Measurements from ENCODE around the gene MYH4.

The MYH4 gene

DNA sequence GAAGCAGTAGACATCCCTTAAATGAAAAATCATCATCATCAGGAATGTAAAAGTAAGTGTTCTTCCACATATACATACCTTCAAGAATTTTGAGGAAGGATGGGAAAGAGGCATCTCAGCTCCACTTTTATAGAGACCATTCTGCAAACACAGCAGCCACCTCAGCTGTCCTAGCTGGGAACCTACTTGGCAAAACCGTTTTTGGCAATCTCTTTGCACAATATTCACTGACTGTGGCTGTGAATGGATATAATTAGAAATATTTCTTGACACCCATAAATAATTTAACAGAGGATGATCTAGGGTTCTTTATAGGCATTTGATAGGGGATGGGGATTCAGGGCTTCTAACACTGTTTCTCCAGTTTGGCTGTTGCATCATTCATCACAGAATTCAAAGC is at the start of gene MYH4:
Gene MYH4, minus strand, starts transcription at position 101 of the 400 bp plus-strand sequence. CDS start 2,814 bp downstream, outside the sequence.
- no peak within 1 kb of the TSS for H3K4me3 Mint-ChIP-seq
- H3K27me3 Mint-ChIP-seq, result no peaks in the 10 kb centered on the region
- H3K9me3 Mint-ChIP-seq, result peaks cover 3% of the 10 kb centered on the region
- H3K36me3 Mint-ChIP-seq (ENCODE audit: low read depth), result no peaks in the 10 kb centered on the region
- no peaks in the 10 kb centered on the region for H3K4me1 Mint-ChIP-seq
- H3K27ac Mint-ChIP-seq, result no peak within 1 kb of the TSS
- ATAC-seq (no peak), DNase-seq (no peak)

DNA sequence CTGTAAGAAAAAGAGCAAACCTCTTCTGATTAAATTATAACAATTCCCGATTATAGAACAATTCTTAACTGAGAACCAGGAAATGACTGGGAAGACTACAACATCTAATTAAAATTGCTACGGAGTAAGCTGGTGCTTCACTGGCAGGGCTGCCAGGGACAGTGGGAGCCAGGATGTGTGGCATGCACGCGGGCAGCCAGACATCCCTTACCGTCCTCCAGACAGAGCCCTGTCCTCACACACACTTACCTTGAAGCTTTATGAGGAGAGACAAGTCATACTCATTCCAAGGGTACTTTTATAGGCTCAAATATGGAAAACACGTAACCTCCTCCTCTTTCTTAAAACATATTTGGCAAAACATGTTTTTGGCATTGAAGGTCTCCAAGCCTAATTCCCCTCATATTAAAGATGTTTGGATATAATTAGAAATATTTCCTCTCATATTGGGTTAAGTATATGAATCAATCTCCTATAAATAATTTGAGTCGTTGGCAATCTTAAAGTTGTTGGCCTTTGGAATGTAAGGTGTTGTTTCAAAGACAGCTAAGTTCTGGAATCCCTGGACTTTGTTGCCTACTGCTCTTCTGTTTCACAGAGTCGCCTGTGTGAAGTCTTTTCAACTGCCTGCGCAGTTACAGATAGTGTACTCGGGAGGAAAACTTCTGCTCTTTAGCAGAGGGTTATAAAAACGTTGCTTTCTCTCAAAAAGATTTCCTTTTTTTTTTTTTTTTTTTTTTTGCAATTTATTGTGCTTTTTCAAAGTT is 49.1 kb upstream of the MYH4 start, which contains the start of gene MYH1:
Gene MYH1, minus strand, starts transcription at position 272 of the 767 bp plus-strand sequence. CDS start 1,900 bp downstream, outside the sequence.
- H3K27ac Mint-ChIP-seq, result no peak within 1 kb of the TSS
- H3K4me3 Mint-ChIP-seq, result no peak within 1 kb of the TSS
- H3K36me3 Mint-ChIP-seq (ENCODE audit: low read depth), result no peaks in the 10 kb centered on the region
- H3K27me3 Mint-ChIP-seq, result peaks cover 4% of the 10 kb centered on the region
- H3K4me1 Mint-ChIP-seq, result no peaks in the 10 kb centered on the region
- no peak for DNase-seq
- H3K9me3 Mint-ChIP-seq, result peaks cover 5% of the 10 kb centered on the region
- no peak for ATAC-seq

DNA sequence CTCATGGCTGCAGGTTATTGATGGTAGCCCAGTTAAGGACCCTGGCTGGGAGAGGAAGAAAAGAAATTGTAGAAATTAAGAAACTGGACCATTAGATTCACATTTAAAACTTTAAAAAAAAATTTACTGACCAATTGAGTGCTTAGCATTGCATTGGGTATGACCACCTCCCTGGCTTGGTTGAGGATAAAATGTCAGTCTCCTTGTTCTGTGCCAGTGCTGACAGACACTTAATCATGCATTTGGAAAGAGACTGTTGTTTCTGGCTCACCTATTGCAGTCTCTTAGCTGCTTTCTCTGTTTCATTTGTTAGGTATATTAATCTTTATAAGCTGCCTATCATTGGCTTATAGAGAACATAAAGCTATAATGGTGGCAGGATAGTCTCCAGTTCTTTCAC is 47.3 kb upstream of the MYH4 start:
- no peaks in the 10 kb centered on the region for H3K4me1 Mint-ChIP-seq

DNA sequence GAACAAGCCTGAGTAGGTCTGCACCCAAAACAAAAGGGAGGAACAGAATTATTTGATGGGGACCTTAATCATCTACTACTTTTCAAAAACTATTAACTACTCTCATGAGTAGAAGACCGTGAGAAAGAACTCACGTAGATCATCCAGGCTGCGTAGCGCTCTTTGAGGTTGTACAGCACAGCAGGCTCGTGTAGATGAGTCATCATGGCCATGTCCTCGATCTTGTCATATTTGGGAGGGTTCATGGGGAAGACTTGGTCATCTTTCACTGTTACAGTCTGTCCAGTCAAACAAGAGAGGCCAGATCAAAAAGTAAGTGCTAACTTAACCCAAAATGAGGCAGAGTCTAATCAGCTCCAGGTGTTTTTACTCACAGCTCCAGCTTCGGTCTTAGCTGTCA is 46.7 kb upstream of the MYH4 start:
- no peak overlapping the region for H3K4me3 Mint-ChIP-seq
- no peaks in the 10 kb centered on the region for H3K4me1 Mint-ChIP-seq
- H3K27me3 Mint-ChIP-seq, result peaks cover 4% of the 10 kb centered on the region
- DNase-seq (no peak), ATAC-seq (no peak)
- no peak overlapping the region for H3K27ac Mint-ChIP-seq
- H3K36me3 Mint-ChIP-seq (ENCODE audit: low read depth), result no peaks in the 10 kb centered on the region
- H3K9me3 Mint-ChIP-seq, result no peaks in the 10 kb centered on the region

More for the DNA sequence above, 47.3 kb upstream of the MYH4 start:
- ATAC-seq (no peak), DNase-seq (no peak)
- Mint-ChIP-seq H3K9me3 (no peaks in the 10 kb centered on the region), H3K27me3 (peaks cover 4% of the 10 kb centered on the region), H3K4me3 (no peak overlapping the region), H3K27ac (no peak overlapping the region), H3K36me3 (ENCODE audit: low read depth) (no peaks in the 10 kb centered on the region)

DNA sequence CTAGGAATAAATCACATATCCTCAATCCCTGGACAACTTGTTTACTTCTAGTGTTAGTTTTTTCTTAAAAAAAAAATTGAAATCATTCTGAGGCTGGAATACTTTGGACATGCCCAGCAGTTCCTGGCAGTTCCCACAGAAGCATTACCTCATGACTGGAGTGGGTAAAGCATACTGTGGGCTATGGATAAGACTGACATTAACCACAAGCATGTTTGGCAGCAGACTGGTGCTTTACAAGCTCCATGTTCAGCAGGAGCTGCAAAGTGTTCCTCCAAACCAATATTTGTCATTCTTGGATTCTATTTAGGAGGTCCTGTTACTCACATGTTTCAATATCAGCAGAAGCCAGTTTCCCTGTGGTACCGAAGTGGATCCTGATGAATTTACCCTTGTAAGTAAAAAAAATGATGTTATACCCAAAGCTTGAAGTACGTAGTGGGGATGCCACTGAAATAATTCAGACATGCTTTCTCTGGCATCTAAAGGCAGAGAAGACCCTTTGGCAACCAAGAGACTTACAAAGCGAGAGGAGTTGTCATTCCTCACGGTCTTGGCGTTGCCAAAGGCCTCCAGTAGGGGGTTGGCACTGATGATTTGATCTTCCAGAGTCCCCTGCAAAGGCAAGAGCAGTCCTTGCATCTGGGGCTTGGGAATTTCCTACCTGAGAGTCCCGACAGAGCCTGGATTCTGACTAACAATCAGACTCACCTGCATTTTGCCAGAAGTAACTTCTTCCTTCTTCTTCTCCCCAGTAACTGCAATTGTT is 44.1 kb upstream of the MYH4 start:
- H3K9me3 Mint-ChIP-seq, result no peaks in the 10 kb centered on the region
- DNase-seq (no peak), ATAC-seq (no peak)
- H3K4me3 Mint-ChIP-seq, result no peak overlapping the region
- H3K4me1 Mint-ChIP-seq, result no peaks in the 10 kb centered on the region
- no peaks in the 10 kb centered on the region for H3K27me3 Mint-ChIP-seq
- H3K27ac Mint-ChIP-seq, result no peak overlapping the region
- no peaks in the 10 kb centered on the region for H3K36me3 Mint-ChIP-seq (ENCODE audit: low read depth)

DNA sequence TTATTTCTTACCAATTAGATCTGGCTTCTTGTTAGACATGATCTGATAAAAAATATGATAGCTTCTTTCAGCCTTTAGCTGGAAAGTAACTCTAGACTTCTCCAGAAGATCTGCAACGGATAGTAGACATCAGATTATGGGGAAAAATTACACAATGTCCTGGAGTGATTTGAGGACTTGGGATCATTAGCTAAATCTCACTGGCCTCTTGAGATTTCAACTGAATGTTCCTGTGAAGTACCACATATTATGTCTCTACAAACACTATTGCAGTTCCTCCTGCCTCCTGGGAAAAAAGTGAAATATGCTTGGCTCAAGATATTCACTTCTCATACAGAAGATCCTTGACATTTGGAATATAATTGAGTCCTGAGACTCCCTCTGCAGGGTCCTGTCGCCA is 43.5 kb upstream of the MYH4 start:
- H3K36me3 Mint-ChIP-seq (ENCODE audit: low read depth), result no peaks in the 10 kb centered on the region
- H3K27me3 Mint-ChIP-seq, result no peaks in the 10 kb centered on the region
- no peak overlapping the region for H3K4me3 Mint-ChIP-seq
- no peaks in the 10 kb centered on the region for H3K4me1 Mint-ChIP-seq
- no peaks in the 10 kb centered on the region for H3K9me3 Mint-ChIP-seq
- DNase-seq (no peak), ATAC-seq (no peak)
- no peak overlapping the region for H3K27ac Mint-ChIP-seq

DNA sequence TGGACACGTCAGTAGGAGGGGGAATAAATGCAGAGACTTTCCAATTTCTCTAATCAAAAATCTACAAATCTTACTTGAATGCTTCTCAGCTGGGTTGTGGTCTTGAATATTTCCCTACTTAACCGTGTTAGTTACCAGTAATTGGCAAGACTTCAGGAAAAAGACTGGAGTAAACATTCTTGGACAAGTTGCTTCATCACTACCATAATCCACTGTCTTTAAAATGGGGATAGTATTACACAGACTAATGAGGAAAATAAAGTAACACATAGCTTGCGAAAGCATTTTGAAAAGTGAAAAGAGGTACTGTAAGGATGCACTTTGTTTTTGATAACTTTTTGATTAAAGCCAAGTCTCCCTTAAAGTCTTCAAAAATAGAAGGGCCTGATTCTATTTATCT is 30.6 kb upstream of the MYH4 start:
- H3K27me3 Mint-ChIP-seq, result no peaks in the 10 kb centered on the region
- H3K27ac Mint-ChIP-seq, result no peak overlapping the region
- no peaks in the 10 kb centered on the region for H3K9me3 Mint-ChIP-seq
- ATAC-seq (no peak), DNase-seq (no peak)
- no peaks in the 10 kb centered on the region for H3K36me3 Mint-ChIP-seq (ENCODE audit: low read depth)
- H3K4me1 Mint-ChIP-seq, result no peaks in the 10 kb centered on the region
- no peak overlapping the region for H3K4me3 Mint-ChIP-seq

DNA sequence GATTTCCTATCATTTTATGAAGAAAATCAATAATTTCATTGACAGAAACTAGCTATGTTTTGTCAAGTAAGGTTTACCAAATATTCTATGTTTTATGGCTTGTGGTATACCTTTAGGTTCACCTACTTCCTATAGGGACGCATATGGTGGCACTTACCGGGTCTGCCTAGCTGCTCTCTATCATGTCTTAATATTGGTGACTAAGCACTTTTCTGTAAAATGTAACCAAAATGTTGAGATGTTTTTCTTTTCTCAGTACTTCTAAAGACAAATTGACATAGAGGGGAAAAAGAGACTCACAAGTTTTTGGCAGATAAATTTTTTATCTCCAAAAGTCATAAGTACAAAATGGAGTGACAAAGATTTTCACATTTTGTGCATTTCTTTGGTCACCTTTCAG is 22.6 kb upstream of the MYH4 start:
- no peak for DNase-seq
- no peak for ATAC-seq
- no peak overlapping the region for H3K27ac Mint-ChIP-seq
- peaks cover 37% of the 10 kb centered on the region for H3K9me3 Mint-ChIP-seq
- no peak overlapping the region for H3K4me3 Mint-ChIP-seq
- H3K27me3 Mint-ChIP-seq, result peaks cover 2% of the 10 kb centered on the region
- H3K4me1 Mint-ChIP-seq, result no peaks in the 10 kb centered on the region
- no peaks in the 10 kb centered on the region for H3K36me3 Mint-ChIP-seq (ENCODE audit: low read depth)

DNA sequence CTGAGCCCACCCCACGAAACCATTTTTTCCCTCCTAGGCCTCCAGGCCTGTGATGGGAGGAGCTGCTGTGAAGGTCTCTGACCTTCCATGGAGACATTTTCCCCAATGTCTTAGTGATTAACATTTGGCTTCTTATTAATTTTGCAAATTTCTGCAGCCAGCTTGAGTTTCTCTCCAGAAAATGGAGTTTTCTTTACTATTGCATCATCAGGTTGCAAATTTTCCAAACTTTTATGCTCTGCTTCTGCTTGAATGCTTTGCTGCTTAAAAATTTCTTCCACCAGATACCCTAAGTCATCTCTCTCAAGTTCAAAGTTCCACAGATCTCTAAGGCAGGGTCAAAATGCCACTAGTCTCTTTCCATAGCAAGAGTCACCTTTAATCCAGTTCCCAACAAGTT is 12.9 kb upstream of the MYH4 start:
- Mint-ChIP-seq H3K27me3 (peaks cover 5% of the 10 kb centered on the region), H3K4me3 (no peak overlapping the region), H3K27ac (no peak overlapping the region), H3K9me3 (peaks cover 34% of the 10 kb centered on the region), H3K4me1 (no peaks in the 10 kb centered on the region), H3K36me3 (ENCODE audit: low read depth) (no peaks in the 10 kb centered on the region)
- ATAC-seq (no peak), DNase-seq (no peak)

DNA sequence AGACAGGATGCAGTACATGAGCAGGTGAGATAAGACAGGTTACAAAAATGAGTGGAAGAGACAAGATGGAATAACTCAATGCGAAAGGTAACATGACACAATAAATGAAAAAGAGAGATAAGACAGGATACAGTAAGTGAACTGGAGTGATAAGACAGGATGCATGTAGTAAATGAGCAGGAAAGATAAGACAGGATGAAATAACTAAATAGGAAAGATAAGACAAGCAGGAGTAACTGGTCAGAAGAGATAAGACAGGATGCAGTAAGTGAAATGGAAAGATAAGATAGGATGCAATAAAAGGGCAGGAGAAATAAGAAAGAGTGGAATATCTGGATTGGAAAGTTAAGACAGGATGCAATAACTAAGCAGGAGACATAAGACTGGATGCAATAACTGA is 8.3 kb upstream of the MYH4 start:
- Mint-ChIP-seq H3K27ac (no peak overlapping the region), H3K36me3 (ENCODE audit: low read depth) (no peaks in the 10 kb centered on the region), H3K4me1 (no peaks in the 10 kb centered on the region), H3K27me3 (peaks cover 5% of the 10 kb centered on the region), H3K9me3 (peaks cover 4% of the 10 kb centered on the region), H3K4me3 (no peak overlapping the region)
- ATAC-seq (no peak), DNase-seq (no peak)

DNA sequence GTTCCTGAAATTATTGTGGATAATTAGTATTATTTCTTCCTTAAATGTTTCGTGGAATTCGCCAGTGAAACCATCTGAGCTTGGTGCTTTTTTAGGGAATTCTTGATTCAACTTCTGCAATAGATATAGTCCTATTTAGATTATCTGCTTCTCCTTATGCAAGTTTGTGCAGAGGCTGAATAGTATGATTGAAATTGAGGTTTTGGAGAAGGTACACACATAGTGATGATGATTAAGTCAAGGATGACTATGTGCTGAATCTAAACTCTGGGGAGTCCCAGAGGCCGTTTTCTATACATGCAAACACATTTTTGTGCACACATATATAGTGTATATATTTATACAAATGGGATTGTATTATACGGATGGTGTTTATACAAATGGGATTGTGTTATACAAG is 5.2 kb upstream of the MYH4 start:
- no peak for ATAC-seq
- Mint-ChIP-seq H3K36me3 (ENCODE audit: low read depth) (no peaks in the 10 kb centered on the region), H3K4me3 (no peak overlapping the region), H3K4me1 (no peaks in the 10 kb centered on the region), H3K27ac (no peak overlapping the region), H3K9me3 (no peaks in the 10 kb centered on the region), H3K27me3 (no peaks in the 10 kb centered on the region)
- DNase-seq, result no peak

DNA sequence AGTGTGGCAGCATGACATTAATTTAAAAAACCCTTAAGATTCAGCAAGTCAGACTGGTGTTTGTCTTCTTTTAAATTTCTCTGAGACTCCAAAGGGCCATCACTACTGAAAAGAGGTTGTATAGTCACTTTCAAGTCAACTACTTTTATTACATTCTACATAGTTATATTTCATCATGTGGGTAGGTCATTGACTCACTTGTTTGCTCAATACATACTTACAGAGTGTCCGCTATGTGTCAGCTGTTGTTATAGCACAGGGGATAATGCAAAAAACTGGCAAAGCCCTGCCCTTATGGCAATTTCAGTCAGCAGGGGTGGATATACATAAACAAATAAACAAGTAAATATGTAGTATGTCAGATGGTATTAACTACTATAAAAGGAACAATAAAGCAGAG is 2.5 kb upstream of the MYH4 start:
- no peaks in the 10 kb centered on the region for H3K9me3 Mint-ChIP-seq
- DNase-seq (no peak), ATAC-seq (no peak)
- no peaks in the 10 kb centered on the region for H3K27me3 Mint-ChIP-seq
- no peaks in the 10 kb centered on the region for H3K4me1 Mint-ChIP-seq
- no peak overlapping the region for H3K4me3 Mint-ChIP-seq
- H3K36me3 Mint-ChIP-seq (ENCODE audit: low read depth), result no peaks in the 10 kb centered on the region
- no peak overlapping the region for H3K27ac Mint-ChIP-seq

DNA sequence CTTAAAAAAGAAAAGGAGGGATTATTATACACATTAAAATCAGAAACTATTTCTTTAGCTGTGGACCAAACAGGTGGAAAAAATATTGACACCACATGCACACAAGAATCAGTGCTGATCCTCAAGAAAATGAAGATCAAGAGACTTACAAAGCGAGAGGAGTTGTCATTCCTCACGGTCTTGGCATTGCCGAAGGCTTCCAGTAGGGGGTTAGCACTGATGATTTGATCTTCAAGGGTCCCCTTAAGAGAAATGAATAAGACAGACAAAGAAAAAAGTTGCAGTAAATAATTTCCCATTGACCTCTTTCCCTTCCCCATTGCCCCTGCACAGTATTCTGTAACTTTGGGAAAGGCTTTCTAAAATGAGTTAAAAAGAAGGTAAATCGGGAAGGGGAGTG is 6.0 kb downstream of the MYH4 start:
- ATAC-seq, result no peak
- H3K4me3 Mint-ChIP-seq, result no peak overlapping the region
- DNase-seq, result no peak
- H3K4me1 Mint-ChIP-seq, result no peaks in the 10 kb centered on the region
- no peaks in the 10 kb centered on the region for H3K36me3 Mint-ChIP-seq (ENCODE audit: low read depth)
- H3K27me3 Mint-ChIP-seq, result peaks cover 2% of the 10 kb centered on the region
- peaks cover 10% of the 10 kb centered on the region for H3K9me3 Mint-ChIP-seq
- H3K27ac Mint-ChIP-seq, result no peak overlapping the region

DNA sequence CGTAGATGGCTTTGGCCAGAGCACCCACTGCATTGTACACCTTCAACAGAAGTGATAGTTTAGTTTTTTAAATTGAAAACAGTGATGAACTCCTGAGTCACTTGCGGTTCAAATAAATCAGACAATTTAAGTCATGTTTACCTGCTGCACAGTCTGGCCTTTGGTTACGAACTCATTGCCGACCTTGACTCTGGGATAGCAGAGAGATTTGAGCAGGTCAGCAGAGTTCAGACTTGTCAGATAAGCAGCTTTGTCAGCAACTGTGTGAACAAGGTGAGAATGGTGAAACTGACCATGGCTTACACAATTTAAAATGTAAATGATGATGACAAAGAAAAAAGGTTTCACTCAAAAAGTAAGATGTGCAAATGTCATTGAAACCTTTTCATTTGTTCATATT is 9.3 kb downstream of the MYH4 start:
- H3K36me3 Mint-ChIP-seq (ENCODE audit: low read depth), result no peaks in the 10 kb centered on the region
- DNase-seq (no peak), ATAC-seq (no peak)
- no peaks in the 10 kb centered on the region for H3K4me1 Mint-ChIP-seq
- H3K27me3 Mint-ChIP-seq, result peaks cover 8% of the 10 kb centered on the region
- H3K27ac Mint-ChIP-seq, result no peak overlapping the region
- H3K9me3 Mint-ChIP-seq, result peaks cover 10% of the 10 kb centered on the region
- no peak overlapping the region for H3K4me3 Mint-ChIP-seq

DNA sequence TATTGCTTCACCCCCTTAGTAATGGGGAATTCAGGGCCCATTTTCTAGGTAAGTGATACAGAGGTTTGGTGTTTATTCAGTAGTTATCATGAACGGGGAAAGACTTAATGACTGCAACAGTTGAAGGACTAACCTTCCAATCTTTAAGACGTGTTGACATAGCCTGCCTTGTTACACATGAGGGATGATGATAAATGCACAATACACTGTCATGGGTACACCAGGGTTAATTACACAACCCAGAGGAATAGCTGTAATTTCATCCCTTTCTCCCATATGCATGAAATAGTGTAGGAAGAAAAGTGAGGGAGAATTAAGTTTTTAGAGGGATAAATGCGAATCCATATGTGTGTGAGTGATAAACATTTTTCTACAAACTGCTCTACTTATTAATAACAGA is 10.7 kb downstream of the MYH4 start:
- no peak for ATAC-seq
- no peak overlapping the region for H3K4me3 Mint-ChIP-seq
- no peak overlapping the region for H3K27ac Mint-ChIP-seq
- no peaks in the 10 kb centered on the region for H3K4me1 Mint-ChIP-seq
- H3K36me3 Mint-ChIP-seq (ENCODE audit: low read depth), result no peaks in the 10 kb centered on the region
- no peak for DNase-seq
- no peaks in the 10 kb centered on the region for H3K9me3 Mint-ChIP-seq
- peaks cover 11% of the 10 kb centered on the region for H3K27me3 Mint-ChIP-seq
